HG02759 (cell line): Measurements from ENCODE around the gene CCDC149.

Experiments
- ATAC-seq: cut with Tn5 transposase; IDR thresholded peaks from one replicate; pipeline ENCODE4 v1.9.1; 2021; ENCODE audit warnings: mild to moderate bottlenecking, moderate library complexity; ENCODE audit not compliant: unreplicated experiment

CCDC149 gene

GRCh38 chr4:24778464-24779225, 134.2 kb downstream of the CCDC149 start:
- ATAC-seq = no peak

- ATAC-seq = no peak
Measured at GRCh38 chr4:24777536-24778463, 135.0 kb downstream of the CCDC149 start.

GRCh38 chr4:24775750-24776149, 137.1 kb downstream of the CCDC149 start:
- ATAC-seq = no peak

GRCh38 chr4:24775032-24775605, 137.7 kb downstream of the CCDC149 start:
- ATAC-seq = no peak

- ATAC-seq = no peak
Measured at GRCh38 chr4:24774452-24774851, 138.4 kb downstream of the CCDC149 start.

- ATAC-seq = no peak
Measured at GRCh38 chr4:24772952-24773351, 139.9 kb downstream of the CCDC149 start.

- no peak for ATAC-seq
Measured at GRCh38 chr4:24772061-24772705, 140.7 kb downstream of the CCDC149 start.

GRCh38 chr4:24771241-24771640, 141.6 kb downstream of the CCDC149 start:
- no peak for ATAC-seq

- no peak for ATAC-seq
Measured at GRCh38 chr4:24770667-24771066, 142.2 kb downstream of the CCDC149 start.

- ATAC-seq = peak; percentile 82
Measured at GRCh38 chr4:24770032-24770584, 142.7 kb downstream of the CCDC149 start.

GRCh38 chr4:24769571-24769970, 143.3 kb downstream of the CCDC149 start:
- ATAC-seq = no peak

- ATAC-seq = peak; percentile 71
Measured at GRCh38 chr4:24768604-24769003, 144.2 kb downstream of the CCDC149 start.

GRCh38 chr4:24768006-24768405, 144.8 kb downstream of the CCDC149 start:
- no peak for ATAC-seq

- no peak for ATAC-seq
Measured at GRCh38 chr4:24765376-24765988, 147.4 kb downstream of the CCDC149 start.

- no peak for ATAC-seq
Measured at GRCh38 chr4:24764345-24764744, 148.5 kb downstream of the CCDC149 start.

GRCh38 chr4:24763631-24764297, 149.1 kb downstream of the CCDC149 start:
- no peak for ATAC-seq
